ENCODE measurements around the gene SEPHS2.

DNA sequence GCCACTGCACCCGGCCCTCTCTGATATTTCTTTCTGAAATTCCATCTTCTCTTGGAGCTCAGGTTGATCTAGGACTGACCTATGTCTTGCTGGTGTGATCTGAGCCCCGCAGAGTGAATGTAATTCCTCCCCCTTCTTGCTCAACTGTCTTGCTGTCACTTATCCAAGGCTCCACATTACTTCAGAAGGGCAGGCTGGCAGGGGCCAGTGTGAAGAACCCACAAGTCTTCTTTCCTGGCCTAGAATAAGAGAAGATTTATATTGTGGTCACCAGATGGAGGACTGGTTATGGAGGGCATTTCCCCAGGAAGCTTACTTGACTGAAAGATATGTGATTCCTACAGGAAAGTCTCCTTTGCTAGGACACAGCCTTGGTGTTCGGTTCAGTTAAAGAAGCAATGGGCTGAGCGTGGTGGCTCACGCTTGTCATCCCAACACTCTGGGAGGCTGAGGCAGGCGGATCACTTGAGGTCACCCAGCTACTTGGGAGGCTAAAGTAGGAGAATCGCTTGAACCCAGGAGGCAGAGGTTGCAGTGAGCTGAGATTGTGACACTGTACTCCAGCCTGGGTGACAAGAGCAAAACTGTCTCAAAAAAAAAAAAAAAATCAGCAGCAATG lies 40.3 kb upstream of the SEPHS2 start:
- no peak for TF ChIP-seq POLR2A (IDR thresholded peaks at IDR 0.05)
- TF ChIP-seq, protein P1, sequence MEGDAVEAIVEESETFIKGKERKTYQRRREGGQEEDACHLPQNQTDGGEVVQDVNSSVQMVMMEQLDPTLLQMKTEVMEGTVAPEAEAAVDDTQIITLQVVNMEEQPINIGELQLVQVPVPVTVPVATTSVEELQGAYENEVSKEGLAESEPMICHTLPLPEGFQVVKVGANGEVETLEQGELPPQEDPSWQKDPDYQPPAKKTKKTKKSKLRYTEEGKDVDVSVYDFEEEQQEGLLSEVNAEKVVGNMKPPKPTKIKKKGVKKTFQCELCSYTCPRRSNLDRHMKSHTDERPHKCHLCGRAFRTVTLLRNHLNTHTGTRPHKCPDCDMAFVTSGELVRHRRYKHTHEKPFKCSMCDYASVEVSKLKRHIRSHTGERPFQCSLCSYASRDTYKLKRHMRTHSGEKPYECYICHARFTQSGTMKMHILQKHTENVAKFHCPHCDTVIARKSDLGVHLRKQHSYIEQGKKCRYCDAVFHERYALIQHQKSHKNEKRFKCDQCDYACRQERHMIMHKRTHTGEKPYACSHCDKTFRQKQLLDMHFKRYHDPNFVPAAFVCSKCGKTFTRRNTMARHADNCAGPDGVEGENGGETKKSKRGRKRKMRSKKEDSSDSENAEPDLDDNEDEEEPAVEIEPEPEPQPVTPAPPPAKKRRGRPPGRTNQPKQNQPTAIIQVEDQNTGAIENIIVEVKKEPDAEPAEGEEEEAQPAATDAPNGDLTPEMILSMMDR (IDR thresholded peaks at IDR 0.05) = no peak
